Common myeloid progenitor, CD34-positive (primary cell): ENCODE results near the gene FOXK1.

Experiments used
- CTCF ChIA-PET: fragments of 350-600 bp; sonication (Branson Sonifier 250); formaldehyde crosslinking; loops from one replicate; lab custom pipeline; 2021; ENCODE audit warnings: antibody characterized with exemption; lab: Charles Lee
- POLR2A ChIA-PET: fragments of 350-600 bp; sonication (Branson Sonifier 250); formaldehyde crosslinking; loops from one replicate; lab custom pipeline; 2021; ENCODE audit warnings: antibody characterized with exemption; lab: Charles Lee
- DNase-seq, 3 donors: peaks; one replicate each; pipeline versions ENCODE4 v3.0.0 to v3.0.0-alpha.2; 2013
- H3K27ac ChIP-seq, 2 experiments: 1 replicate in 1 of 2; 2 replicates in 1 of 2; pipeline ENCODE4 v1.7.0; 2013; ENCODE audit warnings: inconsistent platforms in 2 of 2, low read length in 2 of 2, mild to moderate bottlenecking in 2 of 2, low read depth in 1 of 2, moderate library complexity in 1 of 2; ENCODE audit not compliant: severe bottlenecking in 2 of 2, insufficient read depth in 1 of 2, poor library complexity in 1 of 2
- H3K27me3 ChIP-seq, 5 experiments: replicated peaks in 2 of 5; 1 replicate in 3 of 5; 2 replicates in 2 of 5; pipeline versions ENCODE4 v1.6.1 to v1.7.0; 2013; ENCODE audit warnings: low read length in 4 of 5, mild to moderate bottlenecking in 2 of 5, moderate library complexity in 2 of 5, inconsistent platforms in 1 of 5; ENCODE audit not compliant: insufficient read depth in 5 of 5, control insufficient read depth in 4 of 5
- H3K36me3 ChIP-seq, 4 experiments: 1 replicate in 2 of 4; 2 replicates in 2 of 4; pipeline versions ENCODE4 v1.6.1 to v1.7.0; 2013; ENCODE audit warnings: low read length in 3 of 4, control low read depth in 1 of 4, mild to moderate bottlenecking in 1 of 4; ENCODE audit not compliant: control insufficient read depth in 4 of 4, insufficient read depth in 4 of 4
- H3K4me1 ChIP-seq, 4 experiments: 1 replicate in 3 of 4; 2 replicates in 1 of 4; pipeline versions ENCODE4 v1.6.1 to v1.7.1; 2013; ENCODE audit warnings: low read length in 3 of 4, mild to moderate bottlenecking in 3 of 4, control low read depth in 1 of 4, inconsistent platforms in 1 of 4, moderate library complexity in 1 of 4; ENCODE audit not compliant: control insufficient read depth in 4 of 4, insufficient read depth in 4 of 4; ENCODE audit errors: control extremely low read depth in 1 of 4
- H3K4me3 ChIP-seq, 7 experiments: 1 replicate in 4 of 7; 2 replicates in 3 of 7; pipeline versions ENCODE4 v1.5.1 to v1.7.0; 2013; ENCODE audit warnings: mild to moderate bottlenecking in 7 of 7, low read length in 6 of 7, moderate library complexity in 6 of 7, inconsistent platforms in 2 of 7, low read depth in 2 of 7, control low read depth in 1 of 7; ENCODE audit not compliant: insufficient read depth in 4 of 7, control insufficient read depth in 1 of 7; ENCODE audit errors: extremely low read depth in 1 of 7
- H3K9me3 ChIP-seq, 5 experiments: 1 replicate in 4 of 5; 2 replicates in 1 of 5; pipeline versions ENCODE4 v1.6.1 to v1.7.1; 2013; ENCODE audit warnings: low read length in 4 of 5, mild to moderate bottlenecking in 2 of 5, inconsistent platforms in 1 of 5, low read depth in 1 of 5, moderate library complexity in 1 of 5; ENCODE audit not compliant: control insufficient read depth in 4 of 5, insufficient read depth in 2 of 5; ENCODE audit errors: control extremely low read depth in 1 of 5
- WGBS: methylation state at CpG from one replicate; pipeline ENCODE4 v1.1.5; 2013; ENCODE audit not compliant: insufficient coverage; 5-methylcytosine and 5-hydroxymethylcytosine counted together

Gene FOXK1

DNA sequence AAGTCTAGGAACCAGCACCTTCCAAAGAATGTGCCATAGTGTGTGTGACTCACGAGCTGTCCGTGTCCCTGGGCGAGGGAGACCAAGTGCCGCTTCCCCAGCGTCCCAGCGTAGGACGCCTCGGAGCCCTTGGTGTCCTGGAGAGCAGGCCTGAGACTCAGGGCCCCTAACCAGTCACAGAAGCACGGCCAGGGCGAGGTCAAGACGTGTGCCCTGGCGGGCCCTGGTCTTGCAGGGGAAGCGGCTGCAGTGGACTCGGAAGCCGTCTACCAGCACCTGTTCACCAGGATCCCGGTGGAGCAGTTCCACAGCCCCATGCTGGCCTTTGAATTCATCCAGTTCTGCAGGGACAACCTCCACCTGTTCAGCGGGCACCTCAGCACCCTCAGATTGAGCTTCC is 103.9 kb downstream of the FOXK1 start:
- Histone ChIP-seq H3K36me3 (peaks cover 10 to 97% (median 74%) of the 10 kb centered on the region in 4 experiments), H3K27ac (no peak overlapping the region), H3K9me3 (no peaks in the 10 kb centered on the region), H3K4me3 (no peak overlapping the region), H3K27me3 (no peaks in the 10 kb centered on the region), H3K4me1 (no peaks in the 10 kb centered on the region)
- WGBS: over 99% methylated on average over 17 of the region's 17 CpGs
- CTCF ChIA-PET: no interaction called here
- POLR2A ChIA-PET: no interaction called here
- no peak for DNase-seq

DNA sequence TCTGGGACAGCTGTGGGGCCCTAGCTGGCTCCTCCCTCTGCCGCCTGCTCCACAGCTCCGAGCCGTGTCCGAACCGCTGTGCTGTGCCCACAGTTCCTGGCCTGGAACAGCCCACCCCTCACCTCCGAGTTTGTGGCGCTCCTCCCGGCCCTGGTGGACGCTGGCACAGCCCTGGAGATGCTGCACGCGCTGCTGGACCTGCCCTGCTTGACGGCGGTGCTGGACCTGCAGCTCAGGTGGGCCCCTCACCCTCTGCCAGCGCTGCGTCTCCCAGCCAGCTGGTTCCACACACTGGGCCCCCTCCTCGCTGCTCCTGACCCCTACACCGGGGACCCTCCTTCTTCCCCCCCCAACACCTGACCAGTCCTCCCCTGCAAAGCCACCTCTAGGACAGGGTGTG is 105.4 kb downstream of the FOXK1 start:
- no peak for DNase-seq
- ChIA-PET POLR2A (no interaction called here), CTCF (no interaction called here)
- H3K27me3 ChIP-seq: no peaks in the 10 kb centered on the region
- H3K36me3 ChIP-seq: peaks cover 7 to 95% (median 68%) of the 10 kb centered on the region in 4 experiments
- H3K4me3 ChIP-seq: no peak overlapping the region
- 95% methylated on average over 16 of the region's 17 CpGs for WGBS
- no peak overlapping the region for H3K27ac ChIP-seq
- H3K4me1 ChIP-seq: peaks cover 0 to 6% (median 2%) of the 10 kb centered on the region in 4 experiments
- H3K9me3 ChIP-seq: no peaks in the 10 kb centered on the region

DNA sequence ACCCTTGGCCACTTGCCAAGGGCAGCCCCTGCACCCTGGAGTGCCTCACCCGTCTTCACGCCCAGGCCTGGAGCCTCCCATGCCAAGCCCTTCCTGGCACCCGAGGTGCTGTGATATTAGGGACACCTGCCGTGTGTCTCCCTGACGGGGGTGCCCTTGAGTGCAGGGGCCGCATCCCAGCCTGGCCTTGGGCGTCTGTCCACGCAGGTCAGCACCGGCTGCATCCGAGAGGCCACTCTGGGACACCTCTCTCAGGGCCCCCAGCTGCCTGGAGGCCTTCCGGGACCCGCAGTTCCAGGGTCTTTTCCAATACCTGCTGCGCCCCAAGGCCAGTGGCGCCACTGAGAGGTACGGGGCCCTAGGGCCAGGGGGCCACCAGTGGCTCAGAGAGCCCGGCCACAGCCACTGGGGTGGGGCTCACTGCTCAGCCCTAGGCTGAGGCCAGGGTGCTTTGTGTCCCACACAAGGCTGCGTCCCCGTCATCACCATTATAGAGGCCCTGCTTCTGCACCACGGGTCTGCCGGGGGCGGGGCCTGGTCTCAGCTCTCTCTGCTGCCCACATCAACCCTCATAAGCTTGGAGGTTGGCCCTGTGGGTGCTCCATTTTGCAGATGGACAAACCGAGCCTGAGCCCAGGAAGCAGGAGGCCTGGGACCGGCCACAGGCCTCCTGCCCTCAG is 106.0 kb downstream of the FOXK1 start:
- ChIA-PET POLR2A (no interaction called here), CTCF (interaction anchor here (1.0 to 1.1 kb wide), 2 partner anchors 10 to 297 kb away, joined by 3 to 5 read pairs; no protein-coding TSS in a partner anchor)
- no peak overlapping the region for H3K4me3 ChIP-seq
- H3K27ac ChIP-seq: no peak overlapping the region
- no peaks in the 10 kb centered on the region for H3K27me3 ChIP-seq
- no peaks in the 10 kb centered on the region for H3K9me3 ChIP-seq
- H3K4me1 ChIP-seq: peaks cover 0 to 12% (median 5%) of the 10 kb centered on the region in 4 experiments
- no peak for DNase-seq
- peaks cover 7 to 95% (median 65%) of the 10 kb centered on the region in 4 experiments for H3K36me3 ChIP-seq
- 97% methylated on average over 21 of the region's 23 CpGs for WGBS

DNA sequence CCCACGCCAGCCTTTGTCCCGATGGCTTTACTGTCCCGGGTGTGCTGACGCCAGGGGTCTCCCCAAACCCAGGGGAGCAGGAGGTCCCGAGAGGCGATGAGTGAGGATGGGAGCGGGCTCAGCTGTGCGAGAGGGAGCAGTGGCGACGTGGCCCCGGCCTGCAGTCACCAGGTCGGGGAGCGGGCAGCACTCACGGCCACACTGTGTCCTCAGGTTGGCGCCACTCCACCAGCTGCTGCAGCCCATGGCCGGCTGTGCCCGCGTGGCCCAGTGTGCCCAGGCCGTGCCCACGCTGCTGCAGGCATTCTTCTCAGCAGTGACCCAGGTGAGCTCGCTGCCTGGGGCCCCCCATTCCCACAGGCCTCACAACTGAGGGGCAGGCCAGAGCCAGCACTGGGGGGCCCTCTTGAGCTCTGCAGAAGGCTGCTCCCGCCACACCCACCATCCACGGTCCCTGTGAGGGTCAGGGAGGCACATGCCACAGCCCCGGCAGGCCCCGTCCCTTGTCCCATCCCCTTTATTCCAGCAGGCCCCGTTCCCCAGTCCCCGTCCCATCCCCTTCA is 106.6 kb downstream of the FOXK1 start:
- DNase-seq: no peak
- no peaks in the 10 kb centered on the region for H3K9me3 ChIP-seq
- no peak overlapping the region for H3K4me3 ChIP-seq
- WGBS: 98% methylated on average over 20 of the region's 27 CpGs
- peaks cover 5 to 89% (median 61%) of the 10 kb centered on the region in 4 experiments for H3K36me3 ChIP-seq
- ChIA-PET POLR2A (no interaction called here), CTCF (interaction anchor here (1.0 to 1.2 kb wide), 4 partner anchors 9 to 296 kb away, joined by 3 to 5 read pairs (median 3); partner anchors contain the start of gene AP5Z1)
- H3K27ac ChIP-seq: no peak overlapping the region
- no peaks in the 10 kb centered on the region for H3K27me3 ChIP-seq
- peaks cover 0 to 12% (median 5%) of the 10 kb centered on the region in 4 experiments for H3K4me1 ChIP-seq

DNA sequence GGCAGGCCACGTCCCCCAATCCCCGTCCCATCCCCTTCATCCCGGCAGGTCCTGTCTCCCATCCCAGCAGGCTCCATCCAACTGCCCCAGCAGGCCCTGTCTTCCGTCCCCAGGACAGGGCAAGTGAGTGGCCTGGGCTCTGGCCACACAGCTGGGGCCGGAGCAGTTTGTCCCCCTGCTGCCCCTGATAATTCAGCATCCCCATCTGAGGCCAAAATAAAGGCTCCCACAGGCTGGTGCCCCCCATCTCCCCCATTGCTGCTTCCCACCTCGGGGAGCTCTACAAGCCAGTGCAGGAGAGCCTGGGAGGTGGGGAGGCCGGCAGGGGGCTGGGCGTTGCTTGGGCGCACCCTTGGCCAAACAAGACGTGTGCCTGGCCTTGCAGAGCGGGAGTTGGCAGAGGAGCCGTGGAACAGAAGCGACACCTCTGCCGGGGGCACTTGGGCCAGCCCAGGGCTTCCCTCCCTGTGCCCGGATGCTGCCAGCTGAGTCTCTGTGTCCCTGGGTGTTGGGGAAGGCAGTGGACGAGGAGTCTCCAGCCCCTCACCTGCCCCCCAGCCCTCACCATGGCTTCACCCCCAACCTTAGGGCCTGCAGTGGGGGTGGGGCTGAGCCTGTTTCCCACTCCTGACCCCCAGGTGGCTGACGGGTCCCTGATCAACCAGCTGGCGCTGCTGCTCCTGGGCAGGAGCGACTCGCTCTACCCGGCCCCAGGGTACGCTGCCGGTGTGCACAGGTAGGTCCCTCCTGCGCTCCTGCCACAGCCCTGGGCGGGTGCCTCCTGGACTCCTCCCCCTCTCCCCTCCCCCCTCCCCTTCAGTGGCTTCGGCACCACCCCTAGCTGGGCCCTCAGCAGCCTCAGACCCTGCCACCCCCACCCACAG is 107.3 kb downstream of the FOXK1 start:
- no peaks in the 10 kb centered on the region for H3K27me3 ChIP-seq
- peaks cover 0 to 12% (median 5%) of the 10 kb centered on the region in 4 experiments for H3K4me1 ChIP-seq
- peaks cover 3 to 81% (median 54%) of the 10 kb centered on the region in 4 experiments for H3K36me3 ChIP-seq
- CTCF ChIA-PET: interaction anchor here (1.0 to 10.2 kb wide), 6 partner anchors 9 to 296 kb away, joined by 3 to 73 read pairs (median 4); partner anchors contain the start of genes AP5Z1 and RADIL
- no peaks in the 10 kb centered on the region for H3K9me3 ChIP-seq
- 100% methylated on average over 14 of the region's 26 CpGs for WGBS
- no peak for DNase-seq
- no peak overlapping the region for H3K4me3 ChIP-seq
- POLR2A ChIA-PET: no interaction called here
- no peak overlapping the region for H3K27ac ChIP-seq

DNA sequence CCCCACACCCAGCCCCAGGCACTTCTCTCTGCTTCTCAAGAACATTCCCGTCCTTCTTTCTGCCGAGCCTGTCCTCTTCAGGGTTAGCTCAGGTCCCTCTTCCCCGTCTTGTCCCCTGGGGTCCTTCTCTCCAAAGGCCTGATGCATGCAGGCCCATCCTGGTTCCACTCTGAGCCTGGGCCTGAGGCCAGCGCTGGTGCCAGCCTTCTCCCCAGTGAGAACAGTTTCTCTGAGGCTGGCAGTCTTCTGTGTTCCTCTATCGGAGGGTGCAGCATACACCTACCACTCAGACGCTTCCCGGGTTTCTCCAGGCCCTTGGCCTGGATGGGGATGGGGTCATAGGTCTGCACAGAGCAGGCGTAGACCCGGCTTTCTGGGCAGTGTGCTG is 108.0 kb downstream of the FOXK1 start:
- ChIA-PET POLR2A (no interaction called here), CTCF (interaction anchor here (3.6 to 10.2 kb wide), 2 partner anchors 15 to 92 kb away, joined by 36 to 73 read pairs; partner anchors contain the start of genes AP5Z1 and RADIL)
- no peak overlapping the region for H3K27ac ChIP-seq
- no peak for DNase-seq
- peaks cover 3 to 79% (median 48%) of the 10 kb centered on the region in 4 experiments for H3K36me3 ChIP-seq
- no peaks in the 10 kb centered on the region for H3K27me3 ChIP-seq
- peaks cover 0 to 12% (median 5%) of the 10 kb centered on the region in 4 experiments for H3K4me1 ChIP-seq
- H3K9me3 ChIP-seq: no peaks in the 10 kb centered on the region
- H3K4me3 ChIP-seq: no peak overlapping the region
- WGBS: 100% methylated on average over 9 of the region's 9 CpGs
